H1 (cell line): ENCODE data around the gene TNFSF12. TPM values are rescaled to one million over a fixed set of nuclear protein-coding genes. Genes with fewer than 3 reads are reported as not detected.

ENCODE experiments used
- ATF2 ChIP-seq: IDR thresholded peaks from 2 replicates; pipeline ENCODE4 v1.6.1; 2012; ENCODE audit warnings: low read length, inconsistent platforms
- CBX8 ChIP-seq: fragments of 300-800, 300-1000 bp; sonication (generic); IDR thresholded peaks from 2 replicates; pipeline ENCODE4 v1.7.1; 2016; ENCODE audit warnings: low read depth, low read length, borderline replicate concordance
- CHD7 ChIP-seq: fragments of 300-600 bp; sonication (generic); IDR thresholded peaks from 2 replicates; pipeline ENCODE4 v1.7.1; 2012; ENCODE audit warnings: low read length, moderate library complexity, mild to moderate bottlenecking, inconsistent platforms; ENCODE audit not compliant: insufficient replicate concordance
- CREB1 ChIP-seq: IDR thresholded peaks from 2 replicates; pipeline ENCODE4 v1.6.1; 2012; ENCODE audit warnings: inconsistent platforms
- GTF2F1 ChIP-seq: IDR thresholded peaks from 2 replicates; pipeline ENCODE4 v1.6.1; 2012; ENCODE audit warnings: low read depth, low read length, improper control_type of control experiment, borderline replicate concordance
- MAFK ChIP-seq: IDR thresholded peaks from 2 replicates; pipeline ENCODE4 v1.6.1; 2012; ENCODE audit warnings: low read depth, mild to moderate bottlenecking, improper control_type of control experiment, low read length
- RBBP5 ChIP-seq: IDR thresholded peaks from 2 replicates; pipeline ENCODE4 v1.7.1; 2012; ENCODE audit warnings: low read depth, mild to moderate bottlenecking, inconsistent platforms, low read length, moderate library complexity, borderline replicate concordance
- SP1 ChIP-seq: IDR thresholded peaks from 2 replicates; pipeline ENCODE4 v1.6.1; 2011; ENCODE audit warnings: low read depth, low read length
- polyA plus RNA-seq, 7 experiments: library from polyadenylated mRNA; depleted of rRNA in 3 of 7; stranded (reverse) in 5 of 7; unstranded in 2 of 7; fragments of >200 nt in 5 of 7; fragments of 200-250 nt in 2 of 7; gene quantifications; 1 replicate in 5 of 7; 2 replicates in 1 of 7; 4 replicates in 1 of 7; pipeline versions ENCODE4 v1.2.1 to v1.2.3, GENCODE V29; 2011 to 2013; ENCODE audit warnings: missing spikeins in 2 of 7, mixed read lengths in 2 of 7
- total RNA-seq: library from RNA; stranded (reverse); fragmentation: NEBNext Ultra II Directional; extraction: Animal tissue kit (Norgen Biotek cat#: 25700); gene quantifications from 2 replicates; pipeline ENCODE4 v1.2.1, GENCODE V29; 2021

Gene TNFSF12
- total and polyA plus RNA-seq, 2 of the 8 experiments (the other 6 are each of a cell fraction or from before 2014, with no cell fraction given) = 7.2 to 9.6 TPM

GRCh38 chr17:7560172-7561027 lies 11.5 kb downstream of the TNFSF12 start (continued):
- TF ChIP-seq CHD7 (no peak), GTF2F1 (no peak), RBBP5 (0 out of 2 replicates have a peak, but pooled peaks have one; percentile 9), MAFK (no peak), CBX8 (no peak), CREB1 (no peak), ATF2 (0 out of 2 replicates have a peak, but pooled peaks have one; percentile 54), SP1 (no peak)
